GM18499 (cell line): ENCODE results near the gene GOLIM4.
"Not testable (repeated sequence)": the region's sequence is repeated elsewhere in the genome, so short reads cannot be mapped to it uniquely, and the experiment has no call there.

Source experiments
- ATAC-seq: cut with Tn5 transposase; IDR thresholded peaks from one replicate; pipeline ENCODE4 v1.9.1; 2021; ENCODE audit warnings: moderate number of reproducible peaks; ENCODE audit not compliant: insufficient read depth, unreplicated experiment

The GOLIM4 gene

DNA sequence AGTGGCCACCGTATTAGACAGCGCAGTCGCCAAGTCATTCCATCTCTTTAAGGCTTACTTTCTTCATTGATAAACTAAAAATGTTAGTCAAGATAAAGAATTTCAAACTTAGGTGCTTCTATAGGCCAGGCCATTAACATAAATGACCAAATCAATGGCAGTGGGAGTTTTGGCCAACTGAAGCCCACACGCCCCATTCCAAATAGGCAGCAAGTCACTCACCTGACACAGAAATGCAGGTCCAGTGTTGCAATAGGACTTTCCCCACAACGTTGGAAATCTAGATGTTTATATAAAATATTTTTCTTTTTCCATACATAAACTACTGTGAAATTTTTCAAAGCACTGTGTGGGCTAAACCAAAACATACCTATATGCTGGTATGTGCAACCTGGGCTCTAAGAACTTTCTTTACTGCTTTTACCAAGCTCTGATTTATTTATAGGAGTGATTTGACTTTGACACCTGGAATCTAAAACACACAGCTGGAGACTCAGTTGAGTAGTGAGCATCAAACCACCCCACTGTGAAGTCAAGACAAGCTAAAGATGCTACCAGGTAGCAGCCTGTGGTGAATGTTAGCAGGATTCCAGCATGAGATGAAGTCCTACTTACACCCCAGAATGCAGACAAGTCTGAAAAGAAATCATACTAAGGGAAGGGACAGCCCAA is 15.1 kb downstream of the GOLIM4 start:
- no peak for ATAC-seq

GRCh38 chr3:168080022-168080421 is 15.7 kb downstream of the GOLIM4 start:
- ATAC-seq = no peak

GRCh38 chr3:168077091-168077490 is 18.6 kb downstream of the GOLIM4 start:
- no peak for ATAC-seq

- ATAC-seq = no peak
Observed at GRCh38 chr3:168073842-168074605, 21.7 kb downstream of the GOLIM4 start.

DNA sequence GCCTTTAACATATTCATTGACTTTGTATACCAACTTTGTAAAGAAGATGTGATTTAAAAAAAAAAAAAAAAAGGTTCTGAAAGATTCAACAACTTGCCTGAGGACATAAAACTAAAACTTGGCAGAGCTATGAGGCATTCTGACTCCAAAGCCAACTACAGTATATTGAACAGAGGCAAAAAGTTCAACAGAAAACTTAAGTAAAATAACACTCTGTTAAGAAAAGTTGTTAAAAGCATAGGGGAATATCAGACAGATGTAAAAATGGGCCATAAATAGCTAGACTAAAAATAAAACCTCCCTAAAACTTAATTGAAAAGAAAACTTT is 23.4 kb downstream of the GOLIM4 start:
- ATAC-seq = no peak

- ATAC-seq = no peak
Observed at GRCh38 chr3:168071591-168072322, 24.0 kb downstream of the GOLIM4 start.

DNA sequence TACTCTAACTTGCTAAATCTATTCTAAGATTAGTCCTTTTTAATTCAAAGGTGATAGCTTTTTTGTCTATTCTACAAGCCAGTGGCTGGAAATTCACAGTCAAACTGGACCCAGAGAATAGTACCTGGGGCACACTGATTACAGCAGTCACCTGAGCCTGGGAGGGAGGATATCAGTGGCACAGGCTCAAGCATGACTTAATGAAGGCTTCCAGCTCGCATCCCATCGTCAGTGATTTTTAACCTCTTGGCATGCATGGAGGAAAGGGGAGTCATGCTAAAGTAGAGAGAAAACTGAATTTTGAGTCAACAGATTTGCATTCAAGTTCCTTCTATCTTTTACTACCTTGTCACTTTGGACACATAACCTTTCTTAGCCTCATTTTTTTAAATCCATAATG is 24.8 kb downstream of the GOLIM4 start:
- no peak for ATAC-seq

DNA sequence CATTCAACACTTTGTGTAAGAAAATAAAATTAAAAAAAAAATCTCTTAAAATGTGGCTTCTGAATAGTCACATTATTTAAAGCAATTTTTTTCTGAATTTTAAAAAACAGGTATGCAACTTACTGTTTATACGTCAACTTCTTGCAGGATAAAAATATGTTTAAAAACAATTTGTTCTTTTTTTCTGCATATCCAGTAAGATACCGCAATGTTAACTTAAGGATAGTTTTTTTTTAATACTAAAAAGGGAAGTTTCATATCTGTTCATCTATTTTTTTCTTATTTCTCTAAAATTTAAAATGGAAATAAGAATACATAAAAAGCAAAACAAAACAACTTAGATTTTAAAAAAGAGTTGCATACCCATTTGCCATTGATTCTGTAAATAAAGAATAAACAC is 27.4 kb downstream of the GOLIM4 start:
- ATAC-seq = no peak

DNA sequence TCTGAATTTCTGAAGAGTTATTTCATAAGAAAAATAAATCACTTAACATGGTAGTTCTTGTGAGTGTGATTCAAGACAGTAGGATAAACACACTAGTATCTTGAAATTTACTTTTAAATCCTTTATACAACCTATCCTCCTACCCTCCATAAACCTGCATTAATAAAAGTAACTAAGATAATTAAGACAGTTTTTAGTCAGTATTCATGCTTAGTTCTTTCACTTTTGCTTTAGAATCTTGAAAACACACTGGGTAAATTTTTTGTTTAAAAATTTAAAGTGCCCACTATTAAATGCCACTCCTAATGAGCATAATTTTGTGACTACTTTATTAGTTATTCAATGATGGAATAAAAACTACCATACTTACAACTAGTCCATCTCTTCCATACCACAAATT is 28.8 kb downstream of the GOLIM4 start:
- ATAC-seq = no peak

- ATAC-seq = no peak
Observed at GRCh38 chr3:168065569-168065968, 30.2 kb downstream of the GOLIM4 start.

GRCh38 chr3:168063122-168063521 is 32.6 kb downstream of the GOLIM4 start:
- ATAC-seq = no peak

- no peak for ATAC-seq
Observed at GRCh38 chr3:168062679-168063078, 33.0 kb downstream of the GOLIM4 start.

- peak; percentile 97 for ATAC-seq
Observed at GRCh38 chr3:168061332-168061996, 34.3 kb downstream of the GOLIM4 start.

- ATAC-seq = no peak
Observed at GRCh38 chr3:168060317-168060716, 35.4 kb downstream of the GOLIM4 start.

DNA sequence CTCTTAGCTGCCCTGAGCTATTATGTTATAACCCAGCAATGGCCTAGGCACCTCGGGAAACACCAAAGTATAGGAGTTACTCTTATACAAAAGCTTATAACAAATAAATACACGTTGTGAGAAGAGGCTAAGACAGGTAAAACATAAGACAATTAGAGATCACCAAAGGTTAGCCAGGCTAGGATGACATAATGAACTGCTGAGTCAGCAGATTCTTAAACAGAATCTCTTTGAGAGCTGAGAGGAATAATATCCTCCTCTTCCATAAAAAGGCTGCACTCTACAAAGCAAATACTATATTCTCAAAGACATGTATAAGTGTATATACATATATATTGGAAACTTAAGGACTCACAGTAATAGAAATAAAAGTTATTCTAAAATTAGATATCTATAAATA is 37.2 kb downstream of the GOLIM4 start:
- no peak for ATAC-seq

DNA sequence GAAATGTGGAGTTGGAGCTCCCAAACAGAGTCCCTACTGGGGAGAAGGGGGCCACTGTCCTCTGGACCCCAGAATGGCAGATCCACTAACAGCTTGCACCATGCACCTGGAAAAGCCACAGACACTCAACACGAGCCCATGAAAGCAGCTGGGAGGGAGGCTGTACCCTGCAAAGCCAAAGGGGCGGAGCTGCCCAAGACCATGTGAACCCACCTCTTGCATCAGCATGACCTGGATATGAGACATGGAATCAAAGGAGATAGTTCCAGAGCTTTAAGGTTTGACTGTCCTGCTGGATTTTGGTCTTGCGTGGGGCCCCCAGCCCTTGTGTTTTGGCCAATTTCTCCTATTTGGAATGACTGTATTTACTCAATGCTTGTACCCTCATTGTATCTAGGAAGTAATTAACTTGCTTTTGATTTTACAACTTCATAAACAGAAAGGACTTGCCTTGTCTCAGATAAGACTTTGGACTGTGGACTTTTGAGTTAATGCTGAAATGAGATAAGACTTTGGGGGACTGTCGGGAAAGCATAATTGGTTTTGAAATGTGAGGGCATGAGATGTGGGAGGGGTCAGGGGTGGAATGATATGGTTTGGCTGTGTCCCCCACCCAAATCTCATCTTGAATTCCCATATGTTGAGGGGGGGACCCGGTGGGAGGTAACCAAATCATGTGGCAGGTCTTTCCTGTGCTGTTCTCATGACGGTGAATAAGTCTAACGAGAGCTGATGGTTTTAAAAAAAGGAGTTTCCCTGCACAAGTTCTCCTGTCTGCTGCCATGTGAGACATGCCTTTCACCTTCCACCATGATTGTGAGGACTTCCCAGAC is 39.1 kb downstream of the GOLIM4 start:
- ATAC-seq = not testable (repeated sequence)

GRCh38 chr3:168054447-168054846 is 41.3 kb downstream of the GOLIM4 start:
- ATAC-seq = no peak

GRCh38 chr3:168053115-168053514 is 42.6 kb downstream of the GOLIM4 start:
- ATAC-seq = no peak

GRCh38 chr3:168052515-168052914 is 43.2 kb downstream of the GOLIM4 start:
- ATAC-seq = no peak
